K562 (cell line): ENCODE data around the gene TRMU. TPM values are rescaled to one million over a fixed set of nuclear protein-coding genes. Genes with fewer than 3 reads are reported as not detected.

ENCODE experiments used
- BRD9 ChIP-seq: fragments of 450-650 bp; IDR thresholded peaks from 2 replicates; pipeline ENCODE4 v1.6.1; 2018; ENCODE audit warnings: low read depth; ENCODE audit not compliant: partially characterized antibody
- CBFA2T3 ChIP-seq: fragments of 450-650 bp; IDR thresholded peaks from 2 replicates; pipeline ENCODE4 v1.6.1; 2017
- DACH1 ChIP-seq: fragments of 450-650 bp; IDR thresholded peaks from 2 replicates; pipeline ENCODE4 v1.6.1; 2018; ENCODE audit not compliant: partially characterized antibody
- JUNB ChIP-seq: fragments of 450-650 bp; formaldehyde crosslinking; conservative IDR thresholded peaks from 2 replicates; pipeline ENCODE4 v1.4.0; 2020; ENCODE audit warnings: mild to moderate bottlenecking
- MAFF ChIP-seq: IDR thresholded peaks from 2 replicates; pipeline ENCODE4 v1.6.1; 2012; ENCODE audit warnings: low read length, improper control_type of control experiment
- MTF1 ChIP-seq: fragments of 250-450 bp; sonication (Bioruptor Pico); IDR thresholded peaks from 2 replicates; pipeline ENCODE4 v1.9.0; 2021; ENCODE audit warnings: moderate library complexity, mild to moderate bottlenecking, inconsistent platforms, borderline replicate concordance
- NFIX ChIP-seq: fragments of 250-450 bp; sonication (Bioruptor Pico); IDR thresholded peaks from 2 replicates; pipeline ENCODE4 v1.4.0; 2020; ENCODE audit warnings: low read depth, mild to moderate bottlenecking, moderate library complexity
- PHTF2 ChIP-seq: fragments of 250-450 bp; sonication (Bioruptor Pico); IDR thresholded peaks from 2 replicates; pipeline ENCODE4 v1.5.0; 2021; ENCODE audit warnings: mild to moderate bottlenecking
- RBM39 ChIP-seq: fragments of 200-400 bp; formaldehyde crosslinking; optimal IDR thresholded peaks from 2 replicates; pipeline ENCODE3; 2018; ENCODE audit warnings: low read depth, low read length
- XRCC5 ChIP-seq: fragments of 200-400 bp; formaldehyde crosslinking; IDR thresholded peaks from 2 replicates; pipeline ENCODE4 v1.6.1; 2017; ENCODE audit warnings: low read depth, mild to moderate bottlenecking, low read length
- ZBTB43 ChIP-seq: sonication (generic); formaldehyde crosslinking; IDR thresholded peaks from 2 replicates; pipeline ENCODE4 v1.8.0; 2023; ENCODE audit warnings: mild to moderate bottlenecking, missing genetic modification reagents
- ZBTB5 ChIP-seq: fragments of 450-650 bp; IDR thresholded peaks from 2 replicates; pipeline ENCODE4 v1.6.1; 2017; ENCODE audit warnings: antibody characterized with exemption
- ZNF644 ChIP-seq: fragments of 200-800 bp; sonication (Bioruptor generic); IDR thresholded peaks from 2 replicates; pipeline ENCODE4 v1.6.1; 2016; ENCODE audit warnings: low read depth, missing genetic modification characterization, missing compliant biosample characterization
- ZNF668 ChIP-seq: fragments of 250-450 bp; sonication (Bioruptor Pico); IDR thresholded peaks from 2 replicates; pipeline ENCODE4 v1.8.0; 2022; ENCODE audit warnings: mild to moderate bottlenecking, inconsistent platforms
- ZNF695 ChIP-seq: fragments of 450-650 bp; formaldehyde crosslinking; IDR thresholded peaks from 2 replicates; pipeline ENCODE4 v1.4.0; 2020; ENCODE audit warnings: mild to moderate bottlenecking, moderate library complexity
- ZNF766 ChIP-seq: fragments of 200-800 bp; sonication (Bioruptor generic); conservative IDR thresholded peaks from 2 replicates; pipeline ENCODE4 v1.6.1; 2016; ENCODE audit warnings: missing genetic modification characterization, missing compliant biosample characterization
- polyA plus RNA-seq, 8 experiments: library from polyadenylated mRNA; depleted of rRNA in 4 of 8; stranded (reverse) in 5 of 8; unstranded in 3 of 8; fragments of >200 nt; fragmentation: Nextera tagmentation in 2 of 8; fragmentation: Illumina TruSeq in 1 of 8; extraction: Ambion mirVana in 2 of 8; extraction: Trizol in 1 of 8; gene quantifications; 2 replicates each; pipeline versions ENCODE4 v1.2.1 to v1.2.3, GENCODE V29; 2011 to 2014; ENCODE audit warnings: inconsistent platforms in 1 of 8, missing spikeins in 1 of 8
- total RNA-seq, 7 experiments: library from RNA; depleted of rRNA in 6 of 7; stranded (reverse); fragments of >200 nt in 6 of 7; fragmentation: Illumina TruSeq in 2 of 7; extraction: Trizol in 2 of 7; gene quantifications; 2 replicates each; pipeline versions ENCODE4 v1.2.1 to v1.2.3, GENCODE V29; 2011 to 2021; ENCODE audit warnings: low replicate concordance in 1 of 7
- TF ChIP-seq, protein P1 (sequence below): sonication (generic); formaldehyde crosslinking; IDR thresholded peaks from 2 replicates; pipeline ENCODE4 v1.9.0; 2022; ENCODE audit warnings: mild to moderate bottlenecking, missing genetic modification reagents
- TF ChIP-seq, protein P2 (sequence below): sonication (generic); formaldehyde crosslinking; IDR thresholded peaks from 2 replicates; pipeline ENCODE4 v1.8.0; 2022; ENCODE audit warnings: mild to moderate bottlenecking, missing genetic modification reagents
- TF ChIP-seq, protein P3 (sequence below): sonication (generic); formaldehyde crosslinking; IDR thresholded peaks from 2 replicates; pipeline ENCODE4 v1.8.1; 2023; ENCODE audit warnings: mild to moderate bottlenecking, missing genetic modification reagents, moderate library complexity
- TF ChIP-seq, protein P4 (sequence below): fragments of 450-650 bp; formaldehyde crosslinking; IDR thresholded peaks from 2 replicates; pipeline ENCODE4 v1.4.0; 2022; ENCODE audit warnings: missing genetic modification characterization

The TRMU gene
- total and polyA plus RNA-seq, 9 of the 15 experiments (the other 6 are each of a cell fraction or from before 2014, with no cell fraction given): 2.3 to 49.9 (median 35.3) TPM

DNA sequence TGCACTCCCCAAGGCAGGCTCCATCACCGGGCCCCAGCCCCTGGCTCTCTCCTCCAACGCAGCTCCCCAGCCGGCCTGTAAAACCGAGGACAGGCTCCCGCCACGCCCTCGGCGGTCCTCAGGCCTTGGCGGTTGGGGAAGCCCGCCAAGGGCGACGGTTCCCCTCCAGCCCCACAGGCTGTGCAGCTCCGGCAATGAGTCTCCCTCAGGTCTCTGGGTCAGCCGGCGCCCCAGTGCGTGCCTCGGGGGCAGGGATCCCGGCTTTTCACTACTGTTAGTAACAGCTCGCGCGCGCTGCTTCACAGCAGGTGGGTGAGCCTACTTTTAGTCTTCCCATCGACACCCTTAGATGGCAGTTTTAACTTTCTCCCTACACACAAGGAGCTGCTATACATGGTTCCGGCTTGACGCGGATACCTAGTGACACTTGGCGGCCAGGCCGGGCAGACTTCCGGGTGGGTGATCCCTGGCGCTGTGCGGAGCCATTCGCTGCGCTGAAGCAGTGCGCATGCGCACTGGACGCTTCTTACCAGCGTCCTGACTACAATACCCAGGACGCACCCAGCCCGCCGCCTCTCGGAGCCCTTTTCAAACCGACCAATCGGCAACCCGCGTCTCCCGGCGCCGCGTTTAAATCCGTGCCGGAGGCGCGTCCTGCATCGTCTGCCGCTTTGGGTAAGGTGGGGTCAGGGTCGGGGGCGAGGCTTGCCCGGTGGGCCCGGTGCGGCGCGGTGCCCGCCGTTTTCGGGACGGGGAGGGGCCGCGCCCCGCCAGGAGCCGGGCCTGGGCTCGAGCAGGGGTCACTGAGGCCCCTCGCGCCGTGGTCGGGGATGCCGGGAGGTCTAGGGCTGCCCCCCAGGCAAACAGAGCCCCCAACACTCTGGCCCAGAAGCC is 39.0 kb upstream of the TRMU start, which contains the start of gene GTSE1 (continued):
- TF ChIP-seq XRCC5 (no peak), ZNF668 (no peak), ZNF644 (no peak), JUNB (CRISPR knock-in tag) (no peak), MTF1 (CRISPR knock-in tag) (no peak), CBFA2T3 (no peak), PHTF2 (CRISPR knock-in tag) (no peak), ZNF695 (CRISPR knock-in tag) (no peak), MAFF (no peak), ZBTB5 (no peak), ZBTB43 (CRISPR knock-in tag) (no peak), NFIX (CRISPR knock-in tag) (no peak), DACH1 (no peak), ZNF766 (no peak), RBM39 (no peak), BRD9 (no peak)
- TF ChIP-seq, protein P1, sequence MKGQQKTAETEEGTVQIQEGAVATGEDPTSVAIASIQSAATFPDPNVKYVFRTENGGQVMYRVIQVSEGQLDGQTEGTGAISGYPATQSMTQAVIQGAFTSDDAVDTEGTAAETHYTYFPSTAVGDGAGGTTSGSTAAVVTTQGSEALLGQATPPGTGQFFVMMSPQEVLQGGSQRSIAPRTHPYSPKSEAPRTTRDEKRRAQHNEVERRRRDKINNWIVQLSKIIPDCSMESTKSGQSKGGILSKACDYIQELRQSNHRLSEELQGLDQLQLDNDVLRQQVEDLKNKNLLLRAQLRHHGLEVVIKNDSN: no peak
- TF ChIP-seq, protein P2, sequence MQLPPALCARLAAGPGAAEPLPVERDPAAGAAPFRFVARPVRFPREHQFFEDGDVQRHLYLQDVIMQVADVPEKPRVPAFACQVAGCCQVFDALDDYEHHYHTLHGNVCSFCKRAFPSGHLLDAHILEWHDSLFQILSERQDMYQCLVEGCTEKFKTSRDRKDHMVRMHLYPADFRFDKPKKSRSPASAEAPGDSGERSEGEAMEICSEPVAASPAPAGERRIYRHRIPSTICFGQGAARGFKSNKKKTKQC: no peak
- TF ChIP-seq, protein P3, sequence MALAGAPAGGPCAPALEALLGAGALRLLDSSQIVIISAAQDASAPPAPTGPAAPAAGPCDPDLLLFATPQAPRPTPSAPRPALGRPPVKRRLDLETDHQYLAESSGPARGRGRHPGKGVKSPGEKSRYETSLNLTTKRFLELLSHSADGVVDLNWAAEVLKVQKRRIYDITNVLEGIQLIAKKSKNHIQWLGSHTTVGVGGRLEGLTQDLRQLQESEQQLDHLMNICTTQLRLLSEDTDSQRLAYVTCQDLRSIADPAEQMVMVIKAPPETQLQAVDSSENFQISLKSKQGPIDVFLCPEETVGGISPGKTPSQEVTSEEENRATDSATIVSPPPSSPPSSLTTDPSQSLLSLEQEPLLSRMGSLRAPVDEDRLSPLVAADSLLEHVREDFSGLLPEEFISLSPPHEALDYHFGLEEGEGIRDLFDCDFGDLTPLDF (CRISPR knock-in tag): no peak
- TF ChIP-seq, protein P4, sequence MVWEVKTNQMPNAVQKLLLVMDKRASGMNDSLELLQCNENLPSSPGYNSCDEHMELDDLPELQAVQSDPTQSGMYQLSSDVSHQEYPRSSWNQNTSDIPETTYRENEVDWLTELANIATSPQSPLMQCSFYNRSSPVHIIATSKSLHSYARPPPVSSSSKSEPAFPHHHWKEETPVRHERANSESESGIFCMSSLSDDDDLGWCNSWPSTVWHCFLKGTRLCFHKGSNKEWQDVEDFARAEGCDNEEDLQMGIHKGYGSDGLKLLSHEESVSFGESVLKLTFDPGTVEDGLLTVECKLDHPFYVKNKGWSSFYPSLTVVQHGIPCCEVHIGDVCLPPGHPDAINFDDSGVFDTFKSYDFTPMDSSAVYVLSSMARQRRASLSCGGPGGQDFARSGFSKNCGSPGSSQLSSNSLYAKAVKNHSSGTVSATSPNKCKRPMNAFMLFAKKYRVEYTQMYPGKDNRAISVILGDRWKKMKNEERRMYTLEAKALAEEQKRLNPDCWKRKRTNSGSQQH (CRISPR knock-in tag): no peak
